NCI-H1092 treated with DMSO at 0.1 percent for 48 hours (cell line): ENCODE measurements around the gene ACTR3C.
"Not testable (repeated sequence)": the region's sequence is repeated elsewhere in the genome, so short reads cannot be mapped to it uniquely, and the experiment has no call there.

ENCODE experiments used
- DNase-seq: peaks from one replicate; lab custom pipeline; 2025; lab: John Stamatoyannopoulos, UW

The ACTR3C gene

GRCh38 chr7:150283111-150283510, 40.2 kb downstream of the ACTR3C start:
- DNase-seq, result not testable (repeated sequence)

DNA sequence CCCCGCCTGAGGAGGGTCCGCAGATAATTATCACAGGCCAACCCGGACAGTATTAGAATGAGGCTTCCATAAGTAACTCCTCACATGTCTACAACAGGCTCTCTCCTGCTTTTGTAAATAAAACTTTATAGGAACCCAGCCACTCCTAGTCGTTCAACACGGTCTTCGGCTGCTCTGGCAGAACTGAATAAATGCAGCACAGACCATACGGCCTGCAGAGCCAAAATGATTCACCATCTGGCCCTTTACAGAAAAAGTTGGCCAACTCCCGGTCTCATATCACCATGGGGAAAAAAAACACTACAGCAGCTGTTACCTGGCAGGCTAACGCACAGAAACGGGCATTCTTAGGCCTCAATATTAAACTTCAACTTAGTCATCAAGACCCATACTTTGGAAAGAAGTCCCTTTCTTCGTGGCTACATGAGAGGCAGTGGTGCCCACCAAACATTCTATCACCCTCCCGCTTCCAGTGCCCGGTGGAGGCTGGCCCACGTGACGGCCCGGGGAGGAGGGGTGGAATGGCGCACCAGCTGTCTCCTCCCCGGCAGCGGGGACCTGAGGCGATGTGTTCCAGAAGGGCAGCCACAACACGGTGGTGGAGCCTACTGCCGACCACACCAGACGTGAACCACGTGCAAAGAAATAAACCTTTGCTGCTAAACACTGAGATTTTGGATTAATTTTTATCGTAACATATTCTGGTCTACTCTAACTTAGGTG, 41.5 kb downstream of the ACTR3C start:
- DNase-seq, result not testable (repeated sequence)

- DNase-seq, result not testable (repeated sequence)
These were observed 45.0 kb downstream of the ACTR3C start for GRCh38 chr7:150278383-150278782.

- peak; percentile 58 for DNase-seq
These were observed 47.1 kb downstream of the ACTR3C start for GRCh38 chr7:150276132-150276695.

- DNase-seq, result not testable (repeated sequence)
These were observed 51.4 kb downstream of the ACTR3C start for GRCh38 chr7:150271898-150272297.

DNA sequence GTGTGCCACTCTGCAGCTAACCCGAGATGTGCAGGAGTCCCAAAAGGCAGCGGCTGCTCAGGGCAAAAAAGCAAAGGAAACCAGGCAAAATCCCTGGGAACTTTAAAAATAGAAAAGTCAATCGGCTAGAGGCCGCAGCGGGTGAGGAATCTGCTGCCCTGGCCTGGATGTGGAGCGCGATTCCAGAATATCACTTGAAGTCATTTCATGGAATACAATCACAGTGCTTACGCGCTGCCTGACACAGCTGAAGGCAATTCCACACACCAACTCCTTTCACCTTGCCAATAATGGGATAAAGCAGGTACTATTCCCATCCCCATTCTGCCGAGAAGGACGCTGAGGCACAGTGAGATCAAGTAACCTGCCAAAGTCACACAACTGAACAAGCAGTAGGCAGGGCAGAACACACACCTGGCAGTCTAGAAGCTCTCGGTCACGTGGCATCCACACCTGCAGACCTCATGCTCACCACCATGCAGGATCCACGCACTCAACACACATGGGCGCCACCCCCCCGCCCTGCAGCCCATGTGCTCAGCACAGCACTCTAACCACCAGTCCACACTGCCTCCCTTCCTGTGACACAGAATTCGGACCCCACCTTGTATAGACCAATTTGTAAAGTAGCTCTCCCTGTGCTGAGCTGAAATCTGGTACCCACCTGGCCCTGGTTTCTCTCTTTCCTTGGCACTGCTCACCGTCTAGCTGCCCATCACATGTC, 53.1 kb downstream of the ACTR3C start:
- not testable (repeated sequence) for DNase-seq

DNA sequence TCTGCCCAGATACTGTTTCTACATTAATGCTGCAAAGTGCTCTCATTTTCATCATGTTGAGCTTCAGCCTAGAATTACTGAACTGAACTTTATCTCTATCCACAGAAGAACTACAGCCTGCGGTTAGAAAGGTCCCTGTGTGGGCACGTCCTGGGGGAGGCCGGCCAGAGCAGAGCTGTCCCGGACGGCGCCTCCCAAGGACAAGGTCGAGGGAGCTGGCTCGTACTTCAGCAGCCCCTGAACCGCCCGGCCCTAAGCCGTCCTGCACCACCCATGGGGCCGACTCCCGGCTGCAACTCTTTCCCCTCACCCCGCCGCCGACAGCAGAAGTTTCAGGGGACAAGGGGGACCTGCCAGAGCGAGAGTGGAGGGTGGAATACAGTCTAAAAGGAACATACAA, 54.5 kb downstream of the ACTR3C start:
- DNase-seq, result not testable (repeated sequence)

- not testable (repeated sequence) for DNase-seq
These were observed 55.1 kb downstream of the ACTR3C start for GRCh38 chr7:150268287-150268686.

GRCh38 chr7:150266953-150267665, 56.2 kb downstream of the ACTR3C start:
- not testable (repeated sequence) for DNase-seq

- not testable (repeated sequence) for DNase-seq
These were observed 60.7 kb downstream of the ACTR3C start for GRCh38 chr7:150262656-150263055.

GRCh38 chr7:150247745-150248144, 75.6 kb downstream of the ACTR3C start:
- not testable (repeated sequence) for DNase-seq

GRCh38 chr7:150245208-150245607, 78.1 kb downstream of the ACTR3C start:
- not testable (repeated sequence) for DNase-seq

DNA sequence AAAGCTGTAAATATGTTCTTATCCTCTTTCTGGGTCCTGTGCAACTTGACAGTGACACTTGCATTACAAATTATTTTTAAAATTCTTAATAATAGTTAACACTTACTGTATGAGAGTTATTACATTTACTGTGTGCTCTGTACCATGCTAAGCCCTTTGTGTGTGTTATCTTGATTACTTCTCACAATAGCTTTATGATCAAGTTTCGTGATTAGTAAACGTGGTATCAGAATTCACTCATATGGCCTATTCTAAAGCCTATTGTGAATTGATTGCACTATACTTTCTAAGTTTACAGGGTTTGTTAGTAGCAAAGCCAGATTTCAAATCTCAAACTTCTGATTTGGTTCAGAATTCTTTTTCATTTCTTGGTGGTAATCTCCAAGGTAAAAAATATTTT, 80.4 kb downstream of the ACTR3C start:
- DNase-seq, result not testable (repeated sequence)

DNA sequence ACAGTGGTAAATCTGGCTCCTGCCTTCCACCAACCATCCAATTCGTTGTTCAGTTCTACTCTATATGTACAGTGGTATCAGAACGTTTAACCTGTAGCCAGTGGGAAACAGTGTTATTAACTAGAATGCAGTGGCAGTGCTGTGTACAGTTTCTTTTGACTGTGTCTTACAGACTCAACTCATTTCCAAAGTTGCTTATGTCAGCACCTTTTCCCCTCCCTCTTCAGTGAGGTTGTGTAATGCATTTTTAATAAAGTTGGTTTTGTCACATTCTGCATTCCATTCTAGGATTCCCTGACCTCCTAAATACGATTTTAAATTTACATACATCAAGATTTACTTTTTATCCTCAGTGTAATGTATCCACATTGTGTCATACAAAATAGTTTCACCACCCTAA, 97.9 kb downstream of the ACTR3C start:
- DNase-seq, result not testable (repeated sequence)

- DNase-seq, result peak; percentile 30
These were observed 101.0 kb downstream of the ACTR3C start for GRCh38 chr7:150222083-150222972.

DNA sequence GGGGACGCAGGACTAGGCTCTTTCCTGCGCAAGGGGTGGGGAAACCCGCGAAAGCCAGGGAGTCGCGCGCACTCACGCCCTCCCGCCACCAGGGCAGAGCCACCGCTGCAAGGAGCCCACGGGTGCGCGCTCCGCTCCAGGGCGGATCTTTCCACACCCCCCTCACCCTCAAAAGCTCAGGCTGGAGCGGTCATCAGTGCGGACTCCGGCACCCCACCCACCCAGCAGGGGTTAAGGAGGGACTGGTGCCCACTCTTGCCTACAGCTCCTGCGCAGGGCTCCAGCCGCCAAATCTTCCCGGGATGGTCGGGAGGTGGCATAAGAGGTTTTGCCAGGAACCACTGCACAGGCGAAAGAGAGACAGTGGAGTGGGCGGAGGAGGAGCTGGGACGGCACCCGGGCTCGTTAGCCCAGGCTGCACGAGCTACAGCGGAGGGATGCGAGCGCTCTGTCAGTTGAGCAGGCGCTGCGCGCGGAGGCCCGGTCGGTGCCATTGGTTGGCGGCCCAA, 102.6 kb downstream of the ACTR3C start:
- peak; percentile 22 for DNase-seq

GRCh38 chr7:150219941-150220658, 103.2 kb downstream of the ACTR3C start:
- not testable (repeated sequence) for DNase-seq

GRCh38 chr7:150206848-150207247, 116.5 kb downstream of the ACTR3C start:
- not testable (repeated sequence) for DNase-seq

- DNase-seq, result not testable (repeated sequence)
These were observed 117.5 kb downstream of the ACTR3C start for GRCh38 chr7:150205866-150206265.

DNA sequence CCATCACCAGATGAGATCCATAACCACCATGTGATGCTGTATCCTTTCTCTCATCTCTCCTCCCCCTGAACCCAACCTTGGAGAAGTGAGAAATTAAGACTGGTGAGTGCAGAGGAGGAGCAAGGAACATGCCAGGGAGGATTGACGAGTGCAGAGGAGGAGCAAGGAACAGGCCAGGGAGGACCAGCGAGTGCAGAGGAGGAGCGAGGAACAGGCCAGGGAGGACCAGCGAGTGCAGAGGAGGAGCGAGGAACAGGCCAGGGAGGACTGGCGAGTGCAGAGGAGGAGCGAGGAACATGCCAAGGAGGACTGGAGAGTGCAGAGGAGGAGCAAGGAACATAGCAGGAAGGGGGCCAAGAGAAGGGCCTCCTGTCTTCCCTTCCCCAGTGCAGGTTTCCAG, 118.8 kb downstream of the ACTR3C start:
- not testable (repeated sequence) for DNase-seq
